Parathyroid adenoma (tissue), 2 donors: ENCODE data around the gene ELANE.

Source experiments
- H2AFZ ChIP-seq: fragments of 300-600 bp; sonication (generic); one replicate; pipeline ENCODE4 v1.7.0; 2017; ENCODE audit warnings: antibody characterized with exemption, mild to moderate bottlenecking
- H3K27ac ChIP-seq: fragments of 300-600 bp; sonication (generic); one replicate; pipeline ENCODE4 v1.7.0; 2017
- H3K27me3 ChIP-seq: fragments of 300-600 bp; sonication (generic); one replicate; pipeline ENCODE4 v1.7.0; 2017; ENCODE audit warnings: low read length; ENCODE audit not compliant: control insufficient read depth, insufficient read depth
- H3K36me3 ChIP-seq: fragments of 300-600 bp; sonication (generic); one replicate; pipeline ENCODE4 v1.7.0; 2017; ENCODE audit warnings: low read length; ENCODE audit not compliant: control insufficient read depth, insufficient read depth
- H3K4me1 ChIP-seq: fragments of 300-600 bp; sonication (generic); one replicate; pipeline ENCODE4 v1.7.0; 2017; ENCODE audit warnings: control low read depth
- H3K4me2 ChIP-seq: fragments of 300-600 bp; sonication (generic); one replicate; pipeline ENCODE4 v1.7.0; 2017; ENCODE audit warnings: low read length
- H3K4me3 ChIP-seq: fragments of 300-600 bp; sonication (generic); one replicate; pipeline ENCODE4 v1.7.0; 2017; ENCODE audit warnings: low read depth, low read length
- H3K79me2 ChIP-seq: fragments of 300-600 bp; sonication (generic); one replicate; pipeline ENCODE4 v1.7.0; 2017; ENCODE audit warnings: control low read depth
- H3K9ac ChIP-seq: fragments of 300-600 bp; sonication (generic); one replicate; pipeline ENCODE4 v1.7.0; 2017; ENCODE audit warnings: mild to moderate bottlenecking
- H3K9me3 ChIP-seq: fragments of 300-600 bp; sonication (generic); one replicate; pipeline ENCODE4 v1.7.0; 2017; ENCODE audit warnings: low read length; ENCODE audit not compliant: control insufficient read depth
- TF ChIP-seq, protein P1 (sequence below): fragments of 300-600 bp; sonication (generic); IDR thresholded peaks from one replicate; pipeline ENCODE4 v1.7.0; 2017; ENCODE audit warnings: antibody characterized with exemption, mild to moderate bottlenecking
- donor health status: primary hyperparathyroidism.

Gene ELANE

GRCh38 chr19:892894-893689 lies 41.0 kb downstream of the ELANE start, which contains the start of the genes MED16 and RNU6-9:
TSS of gene MED16 (minus strand) at chr19:893187. CDS start at chr19:891131, 2,056 bp downstream.
TSS of gene RNU6-9 (plus strand) at chr19:893484.
- peak within 1 kb of the TSS; percentile 83 for H3K9ac ChIP-seq
- TF ChIP-seq, protein P1, sequence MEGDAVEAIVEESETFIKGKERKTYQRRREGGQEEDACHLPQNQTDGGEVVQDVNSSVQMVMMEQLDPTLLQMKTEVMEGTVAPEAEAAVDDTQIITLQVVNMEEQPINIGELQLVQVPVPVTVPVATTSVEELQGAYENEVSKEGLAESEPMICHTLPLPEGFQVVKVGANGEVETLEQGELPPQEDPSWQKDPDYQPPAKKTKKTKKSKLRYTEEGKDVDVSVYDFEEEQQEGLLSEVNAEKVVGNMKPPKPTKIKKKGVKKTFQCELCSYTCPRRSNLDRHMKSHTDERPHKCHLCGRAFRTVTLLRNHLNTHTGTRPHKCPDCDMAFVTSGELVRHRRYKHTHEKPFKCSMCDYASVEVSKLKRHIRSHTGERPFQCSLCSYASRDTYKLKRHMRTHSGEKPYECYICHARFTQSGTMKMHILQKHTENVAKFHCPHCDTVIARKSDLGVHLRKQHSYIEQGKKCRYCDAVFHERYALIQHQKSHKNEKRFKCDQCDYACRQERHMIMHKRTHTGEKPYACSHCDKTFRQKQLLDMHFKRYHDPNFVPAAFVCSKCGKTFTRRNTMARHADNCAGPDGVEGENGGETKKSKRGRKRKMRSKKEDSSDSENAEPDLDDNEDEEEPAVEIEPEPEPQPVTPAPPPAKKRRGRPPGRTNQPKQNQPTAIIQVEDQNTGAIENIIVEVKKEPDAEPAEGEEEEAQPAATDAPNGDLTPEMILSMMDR: no peak
- peak within 1 kb of the TSS; percentile 92 for H3K4me3 ChIP-seq
- H3K79me2 ChIP-seq: peaks cover 5% of the 10 kb centered on the region
- H3K27me3 ChIP-seq: no peaks in the 10 kb centered on the region
- H3K4me1 ChIP-seq: no peaks in the 10 kb centered on the region
- H3K27ac ChIP-seq: peak within 1 kb of the TSS; percentile 96
- H3K9me3 ChIP-seq: no peaks in the 10 kb centered on the region
- H3K36me3 ChIP-seq: no peaks in the 10 kb centered on the region
- peak within 1 kb of the TSS; percentile 97 for H2AFZ ChIP-seq
- H3K4me2 ChIP-seq: peak within 1 kb of the TSS; percentile 92

DNA sequence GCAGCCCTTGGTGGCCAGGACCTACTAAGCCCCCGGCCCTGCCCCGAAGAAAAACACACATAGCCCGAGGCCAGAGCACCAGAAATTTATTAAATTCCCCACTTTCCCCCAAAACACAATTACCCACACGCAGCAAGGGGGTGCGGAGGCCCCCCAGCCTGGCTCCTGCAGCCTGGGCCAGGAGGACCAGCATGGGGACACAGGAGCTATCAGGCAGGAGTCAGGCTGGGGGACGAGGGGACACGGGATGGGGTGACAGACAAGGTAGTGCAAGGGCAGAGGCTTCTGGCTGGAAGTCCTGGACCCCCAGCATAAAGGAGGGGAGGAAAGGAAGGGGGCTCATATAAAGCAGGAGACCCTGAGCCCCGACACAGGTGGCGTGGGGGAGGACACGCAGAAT lies 44.3 kb downstream of the ELANE start:
- no peaks in the 10 kb centered on the region for H3K36me3 ChIP-seq
- no peak overlapping the region for H3K9ac ChIP-seq
- no peaks in the 10 kb centered on the region for H3K27me3 ChIP-seq
- peaks cover 5% of the 10 kb centered on the region for H3K79me2 ChIP-seq
- H3K4me3 ChIP-seq: no peak overlapping the region
- TF ChIP-seq, protein P1: no peak
- H3K9me3 ChIP-seq: no peaks in the 10 kb centered on the region
- H3K4me1 ChIP-seq: no peaks in the 10 kb centered on the region
- H2AFZ ChIP-seq: no peak overlapping the region
- H3K4me2 ChIP-seq: no peak overlapping the region
- H3K27ac ChIP-seq: no peak overlapping the region

- Histone ChIP-seq H3K27me3 (no peaks in the 10 kb centered on the region), H3K4me1 (no peaks in the 10 kb centered on the region), H3K79me2 (peaks cover 5% of the 10 kb centered on the region), H3K27ac (no peak overlapping the region), H3K9ac (no peak overlapping the region), H3K4me3 (no peak overlapping the region), H3K36me3 (no peaks in the 10 kb centered on the region), H3K4me2 (no peak overlapping the region), H3K9me3 (no peaks in the 10 kb centered on the region), H2AFZ (no peak overlapping the region)
- TF ChIP-seq, protein P1: no peak
These were observed 44.9 kb downstream of the ELANE start for GRCh38 chr19:896999-897398.

DNA sequence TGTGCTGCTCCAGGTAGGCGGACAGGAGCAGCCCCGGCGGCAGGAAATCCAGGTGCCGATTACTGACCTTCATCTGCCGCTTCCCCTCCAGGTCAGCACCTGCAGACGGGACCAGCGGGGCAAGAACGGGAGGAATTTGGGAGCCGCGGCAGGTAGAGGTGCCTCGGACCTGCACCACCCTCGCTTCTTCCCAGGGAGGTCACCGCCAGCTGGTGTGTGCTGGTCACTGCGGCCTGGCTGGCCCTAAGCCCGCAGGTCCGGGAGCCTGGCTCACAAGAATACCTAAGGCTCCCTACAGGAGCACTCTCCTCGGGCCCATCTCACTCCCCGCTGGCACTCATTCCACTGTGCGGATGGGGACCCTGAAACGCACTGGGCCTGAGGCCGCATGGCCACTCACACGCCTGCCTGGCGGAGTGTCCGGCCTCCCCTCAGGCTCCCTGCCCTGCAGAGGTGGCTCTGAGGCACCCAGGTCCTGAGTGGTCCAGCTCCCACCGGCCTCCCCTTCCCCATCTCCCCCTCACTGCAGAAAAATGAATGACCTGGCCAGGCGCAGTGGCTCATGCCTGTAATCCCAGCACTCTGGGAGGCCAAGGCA lies 45.4 kb downstream of the ELANE start:
- H3K4me1 ChIP-seq: no peaks in the 10 kb centered on the region
- H3K79me2 ChIP-seq: peaks cover under 1% of the 10 kb centered on the region
- H3K4me3 ChIP-seq: no peak overlapping the region
- H3K27me3 ChIP-seq: no peaks in the 10 kb centered on the region
- no peaks in the 10 kb centered on the region for H3K36me3 ChIP-seq
- H3K9ac ChIP-seq: no peak overlapping the region
- TF ChIP-seq, protein P1: no peak
- H3K4me2 ChIP-seq: no peak overlapping the region
- no peak overlapping the region for H2AFZ ChIP-seq
- no peaks in the 10 kb centered on the region for H3K9me3 ChIP-seq
- H3K27ac ChIP-seq: no peak overlapping the region
